Esophagus muscularis mucosa (tissue), 4 donors: Measurements from ENCODE around the gene PTCHD1.

Experiments
- EP300 ChIP-seq: sonication (generic); formaldehyde crosslinking; IDR thresholded peaks from one replicate; pipeline ENCODE4 v1.6.1; 2017; ENCODE audit warnings: antibody characterized with exemption
- POLR2A ChIP-seq: fragments of 450-650 bp; IDR thresholded peaks from one replicate; pipeline ENCODE4 v1.6.1; 2017; ENCODE audit warnings: antibody characterized with exemption, moderate library complexity, mild to moderate bottlenecking, low read depth
- POLR2AphosphoS5 ChIP-seq, 2 donors: sonication (generic); formaldehyde crosslinking; IDR thresholded peaks; one replicate each; pipeline ENCODE4 v1.6.1; 2017; ENCODE audit warnings: antibody characterized with exemption in 2 of 2
- TF ChIP-seq, protein P1 (sequence below), 3 experiments: fragments of 200-600 bp in 2 of 3; fragments of 450-650 bp in 1 of 3; sonication (generic) in 2 of 3; IDR thresholded peaks; one replicate each; pipeline ENCODE4 v1.5.1; 2017 to 2019; ENCODE audit warnings: antibody characterized with exemption in 3 of 3, mild to moderate bottlenecking in 2 of 3, moderate library complexity in 1 of 3

DNA sequence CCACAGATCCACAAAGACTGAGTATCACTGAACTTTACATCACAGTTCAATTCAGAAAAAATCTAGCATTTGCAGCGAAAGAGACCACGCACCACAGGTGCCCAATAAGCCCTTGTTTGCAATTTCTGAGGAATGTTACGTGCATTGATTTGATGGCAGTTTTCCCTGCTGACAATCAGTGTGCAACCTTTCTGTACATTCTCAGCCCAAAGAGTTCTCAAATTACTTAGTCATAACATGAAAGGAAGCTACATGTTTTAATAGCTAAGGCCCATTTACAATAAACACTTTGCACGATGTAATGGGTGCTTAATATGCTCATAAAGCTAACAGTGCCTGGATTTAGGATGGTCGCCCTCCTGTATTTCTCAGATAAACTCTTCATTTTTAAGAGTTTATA lies 47.9 kb downstream of the PTCHD1 start:
- TF ChIP-seq, protein P1, sequence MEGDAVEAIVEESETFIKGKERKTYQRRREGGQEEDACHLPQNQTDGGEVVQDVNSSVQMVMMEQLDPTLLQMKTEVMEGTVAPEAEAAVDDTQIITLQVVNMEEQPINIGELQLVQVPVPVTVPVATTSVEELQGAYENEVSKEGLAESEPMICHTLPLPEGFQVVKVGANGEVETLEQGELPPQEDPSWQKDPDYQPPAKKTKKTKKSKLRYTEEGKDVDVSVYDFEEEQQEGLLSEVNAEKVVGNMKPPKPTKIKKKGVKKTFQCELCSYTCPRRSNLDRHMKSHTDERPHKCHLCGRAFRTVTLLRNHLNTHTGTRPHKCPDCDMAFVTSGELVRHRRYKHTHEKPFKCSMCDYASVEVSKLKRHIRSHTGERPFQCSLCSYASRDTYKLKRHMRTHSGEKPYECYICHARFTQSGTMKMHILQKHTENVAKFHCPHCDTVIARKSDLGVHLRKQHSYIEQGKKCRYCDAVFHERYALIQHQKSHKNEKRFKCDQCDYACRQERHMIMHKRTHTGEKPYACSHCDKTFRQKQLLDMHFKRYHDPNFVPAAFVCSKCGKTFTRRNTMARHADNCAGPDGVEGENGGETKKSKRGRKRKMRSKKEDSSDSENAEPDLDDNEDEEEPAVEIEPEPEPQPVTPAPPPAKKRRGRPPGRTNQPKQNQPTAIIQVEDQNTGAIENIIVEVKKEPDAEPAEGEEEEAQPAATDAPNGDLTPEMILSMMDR (IDR thresholded peaks at IDR 0.05): no peak
- no peak for TF ChIP-seq EP300
- TF ChIP-seq POLR2A: no peak
- TF ChIP-seq POLR2AphosphoS5 (IDR thresholded peaks at IDR 0.05): no peak
